ENCODE measurements around the gene IER5L. TPM values are rescaled to one million over a fixed set of nuclear protein-coding genes. Genes with fewer than 3 reads are reported as not detected.

The IER5L gene
- total RNA-seq (46.9 TPM), polyA plus RNA-seq (ENCODE audit: insufficient read depth, low read depth, low replicate concordance) (18.0 TPM)
- long read RNA-seq, donor 1, transcript IER5L-201 (1 exons, 2,711 nt), result major isoform, 52 of 52 reads
- long read RNA-seq, donor 1, partial matches to known transcripts, result 0 of 52 reads
- long read RNA-seq, donor 1, other reads (novel, unspliced or antisense), result 0 of 52 reads
- long read RNA-seq, donor 2, transcript IER5L-201 (1 exons, 2,711 nt), result major isoform, 40 of 40 reads
- long read RNA-seq, donor 2, partial matches to known transcripts, result 0 of 40 reads
- long read RNA-seq, donor 2, other reads (novel, unspliced or antisense), result 0 of 40 reads
- long read RNA-seq, donor 3, transcript IER5L-201 (1 exons, 2,711 nt), result major isoform, 43 of 43 reads
- long read RNA-seq, donor 3, partial matches to known transcripts, result 0 of 43 reads
- long read RNA-seq, donor 3, other reads (novel, unspliced or antisense), result 0 of 43 reads
- long read RNA-seq, donor 4, transcript IER5L-201 (1 exons, 2,711 nt), result major isoform, 22 of 22 reads
- long read RNA-seq, donor 4, partial matches to known transcripts, result 0 of 22 reads
- long read RNA-seq, donor 4, other reads (novel, unspliced or antisense), result 0 of 22 reads
- long read RNA-seq, donor 5, transcript IER5L-201 (1 exons, 2,711 nt), result major isoform, 5 of 5 reads
- long read RNA-seq, donor 5, partial matches to known transcripts, result 0 of 5 reads
- long read RNA-seq, donor 5, other reads (novel, unspliced or antisense), result 0 of 5 reads
- long read RNA-seq, donor 6, transcript IER5L-201 (1 exons, 2,711 nt), result major isoform, 108 of 108 reads
- long read RNA-seq, donor 6, partial matches to known transcripts, result 0 of 108 reads
- long read RNA-seq, donor 6, other reads (novel, unspliced or antisense), result 0 of 108 reads
- long read RNA-seq, donor 7, transcript IER5L-201 (1 exons, 2,711 nt), result major isoform, 50 of 50 reads
- long read RNA-seq, donor 7, partial matches to known transcripts, result 0 of 50 reads
- long read RNA-seq, donor 7, other reads (novel, unspliced or antisense), result 0 of 50 reads
- long read RNA-seq, donor 8, transcript IER5L-201 (1 exons, 2,711 nt), result major isoform, 58 of 58 reads
- long read RNA-seq, donor 8, partial matches to known transcripts, result 0 of 58 reads
- long read RNA-seq, donor 8, other reads (novel, unspliced or antisense), result 0 of 58 reads
- long read RNA-seq, donor 9, transcript IER5L-201 (1 exons, 2,711 nt), result major isoform, 45 of 45 reads
- long read RNA-seq, donor 9, partial matches to known transcripts, result 0 of 45 reads
- long read RNA-seq, donor 9, other reads (novel, unspliced or antisense), result 0 of 45 reads
- long read RNA-seq, donor 10, transcript IER5L-201 (1 exons, 2,711 nt), result major isoform, 58 of 58 reads
- long read RNA-seq, donor 10, partial matches to known transcripts, result 0 of 58 reads
- long read RNA-seq, donor 10, other reads (novel, unspliced or antisense), result 0 of 58 reads

DNA sequence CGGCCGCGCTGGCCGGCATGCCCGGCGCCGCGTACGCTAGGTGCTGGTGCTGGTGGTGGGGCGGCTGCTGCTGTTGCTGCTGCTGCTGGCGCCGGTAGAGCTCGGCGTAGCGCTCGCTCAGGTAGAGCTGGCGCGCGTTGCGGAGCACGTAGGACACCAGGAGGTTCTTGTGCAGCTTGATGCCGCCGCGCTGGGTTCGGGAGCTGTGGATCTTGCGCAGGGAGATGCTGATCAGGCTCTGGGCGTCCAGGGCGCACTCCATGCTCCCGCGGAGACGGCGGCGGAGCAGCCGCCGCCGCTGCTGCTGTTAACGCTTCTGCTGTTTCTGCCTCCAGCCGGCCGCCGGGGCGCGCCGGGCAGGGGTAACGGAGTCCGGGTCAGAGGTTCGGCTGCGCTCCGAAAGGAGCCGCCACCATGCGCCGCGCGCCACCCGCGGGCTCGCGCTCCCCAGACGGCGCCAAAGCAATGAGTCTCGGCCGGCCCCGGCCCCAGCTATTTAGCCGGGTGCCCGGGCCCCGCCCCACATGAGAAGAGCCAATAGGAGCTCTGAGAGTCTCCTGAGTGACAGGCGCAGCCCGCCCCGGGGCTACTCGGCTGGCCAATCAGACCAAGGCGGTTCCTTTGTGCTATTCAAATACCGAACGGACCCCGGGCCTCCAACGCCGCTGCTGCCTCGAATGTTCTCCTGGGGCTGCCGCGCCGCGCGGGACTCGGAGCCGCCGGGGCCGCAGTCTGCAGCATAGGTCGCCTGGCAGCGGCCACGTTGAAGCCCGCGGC is at the start of gene IER5L:
Gene IER5L, minus strand, starts transcription at position 471 of the 777 bp plus-strand sequence. Its CDS starts 209 bp downstream, at position 262.
- intact Hi-C loops (cut with DNase I), result no loop called here
- DNase-seq, result peak; percentile 97 to 99 (median 98)
- H3K36me3 ChIP-seq (ENCODE audit: control insufficient read depth in 2 of 3, insufficient read depth in 3 of 3, low read length in 3 of 3), result no peaks in the 10 kb centered on the region
- peaks cover 0 to 14% (median 12%) of the 10 kb centered on the region in 3 donors for H3K4me1 ChIP-seq (ENCODE audit: control insufficient read depth in 2 of 3, insufficient read depth in 2 of 3, low read depth in 1 of 3, low read length in 3 of 3)
- H3K27ac ChIP-seq (ENCODE audit: low read depth in 2 of 2, low read length in 2 of 2), result peak within 1 kb of the TSS; percentile 96 to 99
- TF ChIP-seq, protein P1, sequence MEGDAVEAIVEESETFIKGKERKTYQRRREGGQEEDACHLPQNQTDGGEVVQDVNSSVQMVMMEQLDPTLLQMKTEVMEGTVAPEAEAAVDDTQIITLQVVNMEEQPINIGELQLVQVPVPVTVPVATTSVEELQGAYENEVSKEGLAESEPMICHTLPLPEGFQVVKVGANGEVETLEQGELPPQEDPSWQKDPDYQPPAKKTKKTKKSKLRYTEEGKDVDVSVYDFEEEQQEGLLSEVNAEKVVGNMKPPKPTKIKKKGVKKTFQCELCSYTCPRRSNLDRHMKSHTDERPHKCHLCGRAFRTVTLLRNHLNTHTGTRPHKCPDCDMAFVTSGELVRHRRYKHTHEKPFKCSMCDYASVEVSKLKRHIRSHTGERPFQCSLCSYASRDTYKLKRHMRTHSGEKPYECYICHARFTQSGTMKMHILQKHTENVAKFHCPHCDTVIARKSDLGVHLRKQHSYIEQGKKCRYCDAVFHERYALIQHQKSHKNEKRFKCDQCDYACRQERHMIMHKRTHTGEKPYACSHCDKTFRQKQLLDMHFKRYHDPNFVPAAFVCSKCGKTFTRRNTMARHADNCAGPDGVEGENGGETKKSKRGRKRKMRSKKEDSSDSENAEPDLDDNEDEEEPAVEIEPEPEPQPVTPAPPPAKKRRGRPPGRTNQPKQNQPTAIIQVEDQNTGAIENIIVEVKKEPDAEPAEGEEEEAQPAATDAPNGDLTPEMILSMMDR (IDR thresholded peaks at IDR 0.05; ENCODE audit: borderline replicate concordance, extremely low read depth, insufficient read depth), result no peak
- peak within 1 kb of the TSS; percentile 61 to 97 (median 89) for H3K9ac ChIP-seq (ENCODE audit: low read length in 3 of 3)
- FAIRE-seq, result peak; percentile 25
- H3K4me3 ChIP-seq (ENCODE audit: low read length in 3 of 3), result peak within 1 kb of the TSS; percentile 79 to 83 (median 83)
- no peaks in the 10 kb centered on the region for H3K9me3 ChIP-seq (ENCODE audit: control insufficient read depth in 2 of 3, insufficient read depth in 1 of 3, low read length in 3 of 3)
- H3K27me3 ChIP-seq (ENCODE audit: control insufficient read depth, insufficient read depth, low read length), result no peaks in the 10 kb centered on the region

DNA sequence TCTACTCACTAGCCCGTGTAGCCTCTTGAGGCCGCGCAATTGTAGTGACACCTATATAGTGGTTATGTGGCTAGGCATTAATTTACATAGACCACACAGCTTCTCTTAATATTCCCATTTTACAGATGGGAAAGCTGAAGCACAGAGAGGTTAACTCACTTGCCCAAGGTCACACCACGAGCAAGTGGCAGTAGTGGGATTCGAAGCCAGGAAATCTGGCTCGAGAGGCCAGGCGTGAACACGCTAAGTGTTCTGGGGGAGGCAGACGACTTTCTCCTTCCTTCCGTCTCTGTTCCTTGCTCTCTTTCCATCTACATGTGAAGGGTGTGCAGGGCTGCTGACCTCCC is 49.8 kb upstream of the IER5L start:
- no peak overlapping the region for H3K9ac ChIP-seq (ENCODE audit: low read length in 3 of 3)
- no peak overlapping the region for H3K4me3 ChIP-seq (ENCODE audit: low read length in 3 of 3)
- no peaks in the 10 kb centered on the region for H3K9me3 ChIP-seq (ENCODE audit: control insufficient read depth in 2 of 3, insufficient read depth in 1 of 3, low read length in 3 of 3)
- H3K4me1 ChIP-seq (ENCODE audit: control insufficient read depth in 2 of 3, insufficient read depth in 2 of 3, low read depth in 1 of 3, low read length in 3 of 3), result peaks cover 0 to 6% (median 0%) of the 10 kb centered on the region in 3 donors
- no peak overlapping the region for H3K27ac ChIP-seq (ENCODE audit: low read depth in 2 of 2, low read length in 2 of 2)
- intact Hi-C loops (cut with DNase I), result no loop called here
- H3K36me3 ChIP-seq (ENCODE audit: control insufficient read depth in 2 of 3, insufficient read depth in 3 of 3, low read length in 3 of 3), result no peaks in the 10 kb centered on the region
- FAIRE-seq (no peak), DNase-seq (no peak)
- TF ChIP-seq, protein P1 (IDR thresholded peaks at IDR 0.05; ENCODE audit: borderline replicate concordance, extremely low read depth, insufficient read depth), result no peak
- no peaks in the 10 kb centered on the region for H3K27me3 ChIP-seq (ENCODE audit: control insufficient read depth, insufficient read depth, low read length)

DNA sequence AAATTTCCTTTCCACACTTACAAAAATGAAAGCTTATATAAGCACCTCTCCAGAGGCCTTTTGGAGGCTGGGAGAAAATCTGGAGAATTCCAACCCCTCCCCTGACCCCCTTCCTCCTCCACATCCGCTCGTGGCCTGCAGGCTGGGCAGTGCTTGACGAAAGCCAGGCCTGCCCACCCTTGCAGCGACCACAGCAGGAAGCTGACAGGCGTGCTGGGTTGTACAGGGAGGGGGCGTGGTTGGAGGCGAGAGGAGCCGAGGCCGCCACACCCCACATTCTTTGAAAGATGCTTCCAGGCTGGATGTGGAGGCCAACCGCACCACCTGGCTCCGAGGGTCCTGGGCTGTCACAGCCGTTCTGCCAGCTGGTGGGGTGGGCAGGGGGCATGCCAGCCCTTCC is 47.8 kb upstream of the IER5L start:
- DNase-seq (peak; percentile 65 to 92 (median 82)), FAIRE-seq (no peak)
- TF ChIP-seq, protein P1 (IDR thresholded peaks at IDR 0.05; ENCODE audit: borderline replicate concordance, extremely low read depth, insufficient read depth), result no peak
- Histone ChIP-seq H3K36me3 (ENCODE audit: control insufficient read depth in 2 of 3, insufficient read depth in 3 of 3, low read length in 3 of 3) (no peaks in the 10 kb centered on the region), H3K4me3 (ENCODE audit: low read length in 3 of 3) (no peak overlapping the region), H3K27me3 (ENCODE audit: control insufficient read depth, insufficient read depth, low read length) (no peaks in the 10 kb centered on the region), H3K27ac (ENCODE audit: low read depth in 2 of 2, low read length in 2 of 2) (peak overlapping the region in 1 of 2 donors; percentile 69), H3K4me1 (ENCODE audit: control insufficient read depth in 2 of 3, insufficient read depth in 2 of 3, low read depth in 1 of 3, low read length in 3 of 3) (peaks cover 0 to 6% (median 0%) of the 10 kb centered on the region in 3 donors), H3K9ac (ENCODE audit: low read length in 3 of 3) (no peak overlapping the region), H3K9me3 (ENCODE audit: control insufficient read depth in 2 of 3, insufficient read depth in 1 of 3, low read length in 3 of 3) (no peaks in the 10 kb centered on the region)
- intact Hi-C loops (cut with DNase I), result no loop called here

All from kidney (tissue), 22 donors.